Fibroblast of skin of left biceps (primary cell): ENCODE data around the gene GSTP1.
"Not testable (repeated sequence)": the region's sequence is repeated elsewhere in the genome, so short reads cannot be mapped to it uniquely, and the experiment has no call there.

Source experiments
- DNase-seq, 2 experiments: peaks; one replicate each; pipeline ENCODE4 v3.0.0-alpha.2; 2013; ENCODE audit warnings: low read depth in 2 of 2

The GSTP1 gene

GRCh38 chr11:67614730-67615714 is 31.4 kb downstream of the GSTP1 start:
- DNase-seq, result no peak

GRCh38 chr11:67615728-67616430 is 32.3 kb downstream of the GSTP1 start:
- DNase-seq, result no peak

- no peak for DNase-seq
These were observed 33.0 kb downstream of the GSTP1 start for GRCh38 chr11:67616431-67617242.

- no peak for DNase-seq
These were observed 33.8 kb downstream of the GSTP1 start for GRCh38 chr11:67617243-67617953.

GRCh38 chr11:67618901-67619659 is 35.5 kb downstream of the GSTP1 start:
- not testable (repeated sequence) for DNase-seq

- DNase-seq, result not testable (repeated sequence)
These were observed 36.3 kb downstream of the GSTP1 start for GRCh38 chr11:67619683-67620618.

- DNase-seq, result not testable (repeated sequence)
These were observed 37.0 kb downstream of the GSTP1 start for GRCh38 chr11:67620621-67621020.

- DNase-seq, result not testable (repeated sequence)
These were observed 38.3 kb downstream of the GSTP1 start for GRCh38 chr11:67621928-67622327.

- not testable (repeated sequence) for DNase-seq
These were observed 39.3 kb downstream of the GSTP1 start for GRCh38 chr11:67622905-67623304.

- not testable (repeated sequence) for DNase-seq
These were observed 40.2 kb downstream of the GSTP1 start for GRCh38 chr11:67623795-67624194.

GRCh38 chr11:67626131-67626833 is 42.7 kb downstream of the GSTP1 start:
- DNase-seq, result not testable (repeated sequence)

GRCh38 chr11:67626970-67627369 is 43.4 kb downstream of the GSTP1 start:
- DNase-seq, result no peak

- DNase-seq, result no peak
These were observed 43.8 kb downstream of the GSTP1 start for GRCh38 chr11:67627441-67627811.

GRCh38 chr11:67627812-67628624 is 44.4 kb downstream of the GSTP1 start:
- no peak for DNase-seq

- no peak for DNase-seq
These were observed 45.2 kb downstream of the GSTP1 start for GRCh38 chr11:67628710-67629385.

- DNase-seq, result peak; percentile 24 to 26
These were observed 46.0 kb downstream of the GSTP1 start, which contains the start of gene NUDT8 for GRCh38 chr11:67629386-67630227. TSS of gene NUDT8 (minus strand) at chr11:67629937. CDS start at chr11:67629911, 26 bp downstream.
